HuH-7 (cell line): ENCODE data around the gene ADAMTS9.

Experiments
- DNase-seq: peaks from one replicate; pipeline ENCODE4 v3.0.0; 2011; ENCODE audit warnings: low spot score

The ADAMTS9 gene

GRCh38 chr3:64686446-64686908, 1.3 kb downstream of the ADAMTS9 start:
- peak; percentile 17 for DNase-seq

- DNase-seq: peak; percentile 34
Observed at GRCh38 chr3:64685800-64686445, 1.9 kb downstream of the ADAMTS9 start.

GRCh38 chr3:64685331-64685799, 2.4 kb downstream of the ADAMTS9 start:
- DNase-seq: no peak

GRCh38 chr3:64684715-64685261, 3.0 kb downstream of the ADAMTS9 start:
- no peak for DNase-seq

GRCh38 chr3:64681827-64682226, 6.0 kb downstream of the ADAMTS9 start:
- no peak for DNase-seq

- no peak for DNase-seq
Observed at GRCh38 chr3:64681015-64681414, 6.8 kb downstream of the ADAMTS9 start.

GRCh38 chr3:64680334-64680733, 7.5 kb downstream of the ADAMTS9 start:
- DNase-seq: no peak

GRCh38 chr3:64677961-64678716, 9.7 kb downstream of the ADAMTS9 start:
- no peak for DNase-seq

- DNase-seq: no peak
Observed at GRCh38 chr3:64676831-64677230, 11.0 kb downstream of the ADAMTS9 start.

- no peak for DNase-seq
Observed at GRCh38 chr3:64675687-64676247, 12.0 kb downstream of the ADAMTS9 start.

- DNase-seq: no peak
Observed at GRCh38 chr3:64674591-64675076, 13.2 kb downstream of the ADAMTS9 start.

- DNase-seq: no peak
Observed at GRCh38 chr3:64673159-64673715, 14.6 kb downstream of the ADAMTS9 start.

- DNase-seq: no peak
Observed at GRCh38 chr3:64668582-64669510, 19.0 kb downstream of the ADAMTS9 start.

GRCh38 chr3:64667887-64668581, 19.8 kb downstream of the ADAMTS9 start:
- no peak for DNase-seq

GRCh38 chr3:64667138-64667537, 20.7 kb downstream of the ADAMTS9 start:
- DNase-seq: no peak

GRCh38 chr3:64666171-64666588, 21.6 kb downstream of the ADAMTS9 start:
- no peak for DNase-seq

GRCh38 chr3:64664397-64664796, 23.4 kb downstream of the ADAMTS9 start:
- DNase-seq: no peak

GRCh38 chr3:64659617-64659978, 28.2 kb downstream of the ADAMTS9 start:
- no peak for DNase-seq

- DNase-seq: no peak
Observed at GRCh38 chr3:64658001-64658400, 29.8 kb downstream of the ADAMTS9 start.

GRCh38 chr3:64656544-64656943, 31.3 kb downstream of the ADAMTS9 start:
- no peak for DNase-seq

- DNase-seq: no peak
Observed at GRCh38 chr3:64655160-64655559, 32.6 kb downstream of the ADAMTS9 start.
